Karpas-422 (cell line): ENCODE data around the gene CTBP2. TPM values are rescaled to one million over a fixed set of nuclear protein-coding genes. Genes with fewer than 3 reads are reported as not detected.

Experiments
- DNase-seq: peaks from one replicate; pipeline ENCODE4 v3.0.0-alpha.2; 2015
- H2AFZ ChIP-seq: fragments of 200-600 bp; sonication (generic); 2 replicates; pipeline ENCODE4 v1.6.1; 2014; ENCODE audit warnings: antibody characterized with exemption, low read length, mixed read lengths
- H3K27ac ChIP-seq: fragments of 200-600 bp; sonication (generic); 2 replicates; pipeline ENCODE4 v1.5.1; 2014; ENCODE audit warnings: mild to moderate bottlenecking, low read length, moderate library complexity
- H3K27me3 ChIP-seq: fragments of 200-600 bp; sonication (generic); 2 replicates; pipeline ENCODE4 v1.6.1; 2014; ENCODE audit warnings: low read length, mixed read lengths
- H3K36me3 ChIP-seq: fragments of 200-600 bp; sonication (generic); 2 replicates; pipeline ENCODE4 v1.6.1; 2014; ENCODE audit warnings: low read length, mixed read lengths; ENCODE audit not compliant: insufficient read depth
- H3K4me1 ChIP-seq: fragments of 200-600 bp; sonication (generic); 2 replicates; pipeline ENCODE4 v1.6.1; 2014; ENCODE audit warnings: mild to moderate bottlenecking, low read length, mixed read lengths
- H3K4me2 ChIP-seq: fragments of 200-600 bp; sonication (generic); 2 replicates; pipeline ENCODE4 v1.6.1; 2014; ENCODE audit warnings: low read length, low read depth, mild to moderate bottlenecking; ENCODE audit not compliant: poor library complexity, severe bottlenecking
- H3K4me3 ChIP-seq: fragments of 200-600 bp; sonication (generic); 2 replicates; pipeline ENCODE4 v1.5.1; 2014; ENCODE audit warnings: mild to moderate bottlenecking, antibody characterized with exemption, low read length, mixed read lengths
- H3K79me2 ChIP-seq: fragments of 200-600 bp; sonication (generic); 2 replicates; pipeline ENCODE4 v1.6.1; 2014; ENCODE audit warnings: mild to moderate bottlenecking, low read length, mixed read lengths
- H3K9ac ChIP-seq: fragments of 200-600 bp; sonication (generic); 2 replicates; pipeline ENCODE4 v1.6.0; 2014; ENCODE audit warnings: low read length
- H3K9me2 ChIP-seq: fragments of 200-600 bp; sonication (generic), shearing (Covaris generic); replicated peaks from 2 replicates; pipeline ENCODE4 v1.6.0; 2014; ENCODE audit warnings: mild to moderate bottlenecking, low read length, moderate library complexity; ENCODE audit not compliant: insufficient read depth
- H3K9me3 ChIP-seq: fragments of 300-700, 200-600 bp; sonication (generic); 2 replicates; pipeline ENCODE4 v1.6.1; 2014; ENCODE audit warnings: low read length, mixed read lengths
- H4K20me1 ChIP-seq: fragments of 200-600 bp; sonication (generic); 2 replicates; pipeline ENCODE4 v1.6.1; 2014; ENCODE audit warnings: mild to moderate bottlenecking, antibody characterized with exemption, low read length, low read depth; ENCODE audit not compliant: insufficient read depth
- total RNA-seq: library from RNA; depleted of rRNA; stranded (reverse); fragments of >200 nt; shearing (Covaris generic); gene quantifications from 2 replicates; pipeline ENCODE4 v1.2.3, GENCODE V29; 2014; ENCODE audit warnings: low replicate concordance

Gene CTBP2
- total RNA-seq, 1 experiment from 2014 or later = 0.15 TPM

- DNase-seq = no peak
- Histone ChIP-seq H2AFZ (no peak overlapping the region), H3K4me3 (no peak overlapping the region), H3K9me3 (no peaks in the 10 kb centered on the region), H3K9me2 (no peaks in the 10 kb centered on the region), H3K9ac (no peak overlapping the region), H3K79me2 (no peaks in the 10 kb centered on the region), H4K20me1 (no peaks in the 10 kb centered on the region), H3K27me3 (no peaks in the 10 kb centered on the region), H3K36me3 (no peaks in the 10 kb centered on the region), H3K4me2 (no peak overlapping the region), H3K4me1 (no peaks in the 10 kb centered on the region), H3K27ac (no peak overlapping the region)
Observed at GRCh38 chr10:125014836-125015355, 145.5 kb downstream of the CTBP2 start.

- H3K9ac ChIP-seq = no peak overlapping the region
- H2AFZ ChIP-seq = no peak overlapping the region
- no peaks in the 10 kb centered on the region for H4K20me1 ChIP-seq
- no peaks in the 10 kb centered on the region for H3K36me3 ChIP-seq
- H3K27me3 ChIP-seq = no peaks in the 10 kb centered on the region
- H3K79me2 ChIP-seq = no peaks in the 10 kb centered on the region
- H3K4me3 ChIP-seq = no peak overlapping the region
- no peak overlapping the region for H3K27ac ChIP-seq
- no peaks in the 10 kb centered on the region for H3K9me2 ChIP-seq
- no peak for DNase-seq
- H3K9me3 ChIP-seq = no peaks in the 10 kb centered on the region
- H3K4me1 ChIP-seq = no peaks in the 10 kb centered on the region
- H3K4me2 ChIP-seq = no peak overlapping the region
Observed at GRCh38 chr10:125014086-125014830, 146.1 kb downstream of the CTBP2 start.

- H3K36me3 ChIP-seq = no peaks in the 10 kb centered on the region
- H3K9me2 ChIP-seq = no peaks in the 10 kb centered on the region
- no peaks in the 10 kb centered on the region for H3K79me2 ChIP-seq
- no peak overlapping the region for H3K4me3 ChIP-seq
- no peak overlapping the region for H3K4me2 ChIP-seq
- H3K27ac ChIP-seq = no peak overlapping the region
- H3K9ac ChIP-seq = no peak overlapping the region
- no peaks in the 10 kb centered on the region for H3K4me1 ChIP-seq
- no peak overlapping the region for H2AFZ ChIP-seq
- H3K27me3 ChIP-seq = no peaks in the 10 kb centered on the region
- no peak for DNase-seq
- no peaks in the 10 kb centered on the region for H3K9me3 ChIP-seq
- H4K20me1 ChIP-seq = no peaks in the 10 kb centered on the region
Observed at GRCh38 chr10:125013529-125013872, 146.9 kb downstream of the CTBP2 start.

- Histone ChIP-seq H3K9me3 (no peaks in the 10 kb centered on the region), H3K9me2 (no peaks in the 10 kb centered on the region), H3K79me2 (no peaks in the 10 kb centered on the region), H3K4me2 (no peak overlapping the region), H3K27ac (no peak overlapping the region), H3K4me3 (no peak overlapping the region), H3K36me3 (no peaks in the 10 kb centered on the region), H4K20me1 (no peaks in the 10 kb centered on the region), H3K27me3 (no peaks in the 10 kb centered on the region), H3K4me1 (no peaks in the 10 kb centered on the region), H3K9ac (no peak overlapping the region), H2AFZ (no peak overlapping the region)
- no peak for DNase-seq
Observed at GRCh38 chr10:125012851-125013528, 147.4 kb downstream of the CTBP2 start.

GRCh38 chr10:125011926-125012705, 148.2 kb downstream of the CTBP2 start:
- Histone ChIP-seq H3K27me3 (no peaks in the 10 kb centered on the region), H3K9me2 (no peaks in the 10 kb centered on the region), H3K36me3 (no peaks in the 10 kb centered on the region), H2AFZ (no peak overlapping the region), H3K4me1 (no peaks in the 10 kb centered on the region), H3K4me3 (no peak overlapping the region), H3K9me3 (no peaks in the 10 kb centered on the region), H3K4me2 (no peak overlapping the region), H3K27ac (no peak overlapping the region), H4K20me1 (no peaks in the 10 kb centered on the region), H3K79me2 (no peaks in the 10 kb centered on the region), H3K9ac (no peak overlapping the region)
- no peak for DNase-seq

GRCh38 chr10:125011171-125011925, 149.0 kb downstream of the CTBP2 start:
- H3K27me3 ChIP-seq = no peaks in the 10 kb centered on the region
- no peaks in the 10 kb centered on the region for H3K4me1 ChIP-seq
- H2AFZ ChIP-seq = no peak overlapping the region
- H3K79me2 ChIP-seq = no peaks in the 10 kb centered on the region
- no peaks in the 10 kb centered on the region for H3K9me2 ChIP-seq
- no peaks in the 10 kb centered on the region for H3K36me3 ChIP-seq
- no peak overlapping the region for H3K9ac ChIP-seq
- no peak overlapping the region for H3K4me2 ChIP-seq
- no peaks in the 10 kb centered on the region for H3K9me3 ChIP-seq
- no peaks in the 10 kb centered on the region for H4K20me1 ChIP-seq
- no peak overlapping the region for H3K4me3 ChIP-seq
- no peak for DNase-seq
- H3K27ac ChIP-seq = no peak overlapping the region

GRCh38 chr10:125010362-125010761, 150.0 kb downstream of the CTBP2 start:
- no peak for DNase-seq
- Histone ChIP-seq H3K9ac (no peak overlapping the region), H3K79me2 (no peaks in the 10 kb centered on the region), H2AFZ (no peak overlapping the region), H4K20me1 (no peaks in the 10 kb centered on the region), H3K9me3 (no peaks in the 10 kb centered on the region), H3K36me3 (no peaks in the 10 kb centered on the region), H3K4me2 (no peak overlapping the region), H3K9me2 (no peaks in the 10 kb centered on the region), H3K27me3 (no peaks in the 10 kb centered on the region), H3K27ac (no peak overlapping the region), H3K4me3 (no peak overlapping the region), H3K4me1 (no peaks in the 10 kb centered on the region)
